OCI-LY7 (cell line): Measurements from ENCODE around the gene INPP5J.

Experiments
- EZH2phosphoT487 ChIP-seq: fragments of 200-600 bp; sonication (generic); IDR thresholded peaks from 2 replicates; pipeline ENCODE4 v1.6.1; 2018; ENCODE audit warnings: low read depth, borderline replicate concordance, mild to moderate bottlenecking, mixed run types, antibody characterized with exemption, low read length, moderate library complexity, mixed read lengths
- TF ChIP-seq, protein P1 (sequence below): fragments of 200-600 bp; sonication (generic); conservative IDR thresholded peaks from 2 replicates; pipeline ENCODE4 v1.5.1; 2014; ENCODE audit warnings: mild to moderate bottlenecking, antibody characterized with exemption, low read length, moderate library complexity, mixed read lengths

DNA sequence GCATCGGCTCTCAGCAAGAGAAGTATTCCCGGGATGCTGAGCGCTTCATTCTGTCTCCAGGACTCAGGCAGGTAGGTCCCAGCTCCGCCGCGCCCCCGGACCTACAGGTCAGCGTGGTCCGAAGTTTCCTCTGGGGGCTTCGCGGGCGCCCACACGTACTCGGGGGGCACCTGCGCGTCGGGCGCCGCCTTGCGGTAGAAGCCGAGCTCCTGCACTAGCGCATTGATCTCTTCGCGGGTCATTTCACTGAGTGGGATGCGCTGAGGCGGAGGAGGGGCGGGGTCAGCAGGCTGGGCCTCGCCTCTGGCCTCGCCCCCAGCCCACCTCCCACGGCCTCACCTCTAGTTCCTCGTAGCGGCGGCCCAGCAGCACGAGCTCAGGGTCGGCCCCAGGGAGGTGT is 17.9 kb upstream of the INPP5J start:
- TF ChIP-seq, protein P1, sequence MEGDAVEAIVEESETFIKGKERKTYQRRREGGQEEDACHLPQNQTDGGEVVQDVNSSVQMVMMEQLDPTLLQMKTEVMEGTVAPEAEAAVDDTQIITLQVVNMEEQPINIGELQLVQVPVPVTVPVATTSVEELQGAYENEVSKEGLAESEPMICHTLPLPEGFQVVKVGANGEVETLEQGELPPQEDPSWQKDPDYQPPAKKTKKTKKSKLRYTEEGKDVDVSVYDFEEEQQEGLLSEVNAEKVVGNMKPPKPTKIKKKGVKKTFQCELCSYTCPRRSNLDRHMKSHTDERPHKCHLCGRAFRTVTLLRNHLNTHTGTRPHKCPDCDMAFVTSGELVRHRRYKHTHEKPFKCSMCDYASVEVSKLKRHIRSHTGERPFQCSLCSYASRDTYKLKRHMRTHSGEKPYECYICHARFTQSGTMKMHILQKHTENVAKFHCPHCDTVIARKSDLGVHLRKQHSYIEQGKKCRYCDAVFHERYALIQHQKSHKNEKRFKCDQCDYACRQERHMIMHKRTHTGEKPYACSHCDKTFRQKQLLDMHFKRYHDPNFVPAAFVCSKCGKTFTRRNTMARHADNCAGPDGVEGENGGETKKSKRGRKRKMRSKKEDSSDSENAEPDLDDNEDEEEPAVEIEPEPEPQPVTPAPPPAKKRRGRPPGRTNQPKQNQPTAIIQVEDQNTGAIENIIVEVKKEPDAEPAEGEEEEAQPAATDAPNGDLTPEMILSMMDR: no peak
- no peak for TF ChIP-seq EZH2phosphoT487
